Adrenal gland (tissue), 12 donors: ENCODE data around the gene PA2G4. TPM values are rescaled to one million over a fixed set of nuclear protein-coding genes. Genes with fewer than 3 reads are reported as not detected.

Experiments
- DNase-seq, 7 donors: peaks; one replicate each; pipeline ENCODE4 v3.0.0-alpha.2; 2019 to 2020
- H3K27ac ChIP-seq, 5 donors: fragments of 200-600 bp; sonication (generic) in 4 of 5; 1 replicate in 3 of 5; 2 replicates in 2 of 5; pipeline versions ENCODE4 v1.5.1 to v1.8.0; 2016 to 2020; ENCODE audit warnings: mild to moderate bottlenecking in 1 of 5
- H3K27me3 ChIP-seq: fragments of 200-600 bp; 2 replicates; pipeline ENCODE4 v1.8.0; 2021
- H3K36me3 ChIP-seq, 2 donors: fragments of 200-600 bp; replicated peaks in 1 of 2; 1 replicate in 1 of 2; 2 replicates in 1 of 2; pipeline versions ENCODE4 v1.5.1 to v1.8.0; 2018 to 2022
- H3K4me1 ChIP-seq, 2 donors: fragments of 200-600 bp; replicated peaks in 1 of 2; 1 replicate in 1 of 2; 2 replicates in 1 of 2; pipeline versions ENCODE4 v1.5.1 to v1.8.0; 2018 to 2021
- H3K4me3 ChIP-seq, 4 donors: fragments of 200-600 bp; sonication (generic) in 3 of 4; one replicate each; pipeline ENCODE4 v1.5.1; 2016 to 2018
- H3K9me3 ChIP-seq, 3 donors: fragments of 200-600 bp; sonication (generic) in 1 of 3; replicated peaks in 1 of 3; 1 replicate in 2 of 3; 2 replicates in 1 of 3; pipeline versions ENCODE4 v1.5.1 to v1.8.0; 2016 to 2021
- CTCF ChIP-seq, 6 experiments: fragments of 450-650 bp in 4 of 6; fragments of 200-600 bp in 2 of 6; sonication (generic) in 1 of 6; IDR thresholded peaks; 1 replicate in 5 of 6; 2 replicates in 1 of 6; pipeline versions ENCODE4 v1.5.1 to v1.8.0; 2016 to 2021; ENCODE audit warnings: antibody characterized with exemption in 6 of 6, mild to moderate bottlenecking in 2 of 6, moderate library complexity in 1 of 6
- POLR2A ChIP-seq, 2 donors: fragments of 450-650 bp; IDR thresholded peaks; one replicate each; pipeline ENCODE4 v1.6.1; 2017; ENCODE audit warnings: antibody characterized with exemption in 2 of 2, mild to moderate bottlenecking in 2 of 2, moderate library complexity in 1 of 2
- WGBS, 4 donors: extraction: QIAGEN DNeasy Blood & Tissue Kit in 2 of 4; methylation state at CpG; one replicate each; pipeline versions ENCODE4 v1.1.5 to v1.1.7; 2013 to 2017; 5-methylcytosine and 5-hydroxymethylcytosine counted together
- intact Hi-C, 2 donors: fragments of 100-400 bp; cut with DNase I; formaldehyde crosslinking; loops; one replicate each; pipeline versions ENCODE4 v1.14.1 to v1.15.0; 2022 to 2023
- polyA plus RNA-seq, 3 donors: library from polyadenylated mRNA; stranded (reverse); fragments of 200-250 nt in 2 of 3; fragments of 350-450 nt in 1 of 3; fragmentation: Illumina TruSeq in 1 of 3; extraction: RNeasy Lipid Tissue Mini Kit (QIAGEN cat#74804) in 1 of 3; gene quantifications; one replicate each; pipeline ENCODE4 v1.2.3, GENCODE V29; 2013 to 2014
- total RNA-seq, 9 donors: library from RNA; depleted of rRNA in 4 of 9; stranded (reverse); fragments of >200 nt in 4 of 9; fragments of 120-200 nt in 1 of 9; fragmentation: NEBNext Ultra II Directional in 1 of 9; extraction: Animal tissue kit (Norgen Biotek cat#: 25700) in 1 of 9; gene quantifications; one replicate each; pipeline versions ENCODE4 v1.1.0 to v1.2.4, GENCODE V29; 2013 to 2023
- donor health status: healthy with polysubstance abuse.
- donor health status: Bipolar disorder and iron deficiency.
- donor health status: DM: yes; HTN: yes; CAD: no.
- donor health status: DM: no; HTN: no; CAD: no.
- donor health status: DM: no; HTN: no; CAD: no.
- donor health status: DM: yes; HTN: yes; CAD: no.

Gene PA2G4
- total and polyA plus RNA-seq, 12 donors: 64.1 to 252 (median 106) TPM

GRCh38 chr12:56103066-56103711 is 1.2 kb upstream of the PA2G4 start:
- no peak for DNase-seq
- peaks cover 0 to 16% of the 10 kb centered on the region in 2 donors for H3K36me3 ChIP-seq
- H3K27ac ChIP-seq: peak overlapping the region in 1 of 5 donors; percentile 79
- no peak for TF ChIP-seq POLR2A (IDR thresholded peaks at IDR 0.05)
- no peak for TF ChIP-seq CTCF (IDR thresholded peaks at IDR 0.05)
- peaks cover 17 to 20% of the 10 kb centered on the region in 2 donors for H3K4me1 ChIP-seq
- peak overlapping the region in 1 of 4 donors; percentile 93 for H3K4me3 ChIP-seq
- no peaks in the 10 kb centered on the region for H3K27me3 ChIP-seq
- intact Hi-C loops: loop anchor here in 1 of 2 donors (5.0 kb wide), 1 partner anchor 51 kb away; no protein-coding TSS in a partner anchor
- WGBS, 4 donors: 58 to 64% (median 60%) methylated on average over 6 of the region's 6 CpGs
- H3K9me3 ChIP-seq: no peaks in the 10 kb centered on the region

DNA sequence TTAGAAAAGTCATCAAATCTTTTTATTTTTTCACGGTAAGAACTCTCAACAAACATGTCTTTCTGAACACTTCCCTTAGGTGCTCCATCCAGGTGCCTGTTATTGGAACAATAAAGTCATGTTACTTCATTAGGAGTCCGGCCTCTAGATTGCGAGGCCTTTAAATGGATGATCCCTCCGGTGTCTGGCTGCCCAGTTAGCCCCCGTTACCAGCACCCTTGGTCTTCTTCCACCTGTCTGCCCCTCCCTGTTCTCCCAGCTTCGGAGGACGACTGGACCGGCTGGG is 593 bp upstream of the PA2G4 start:
- Histone ChIP-seq H3K27me3 (no peaks in the 10 kb centered on the region), H3K4me1 (peaks cover 17 to 20% of the 10 kb centered on the region in 2 donors), H3K36me3 (peaks cover 0 to 22% of the 10 kb centered on the region in 2 donors), H3K4me3 (peak overlapping the region in 3 of 4 donors; percentile 54 to 96 (median 93)), H3K27ac (peak overlapping the region in 4 of 5 donors; percentile 43 to 93 (median 74)), H3K9me3 (no peaks in the 10 kb centered on the region)
- TF ChIP-seq CTCF (IDR thresholded peaks at IDR 0.05) (no peak), POLR2A (IDR thresholded peaks at IDR 0.05) (no peak)
- 0 to 3% (median 1%) methylated on average over 8 of the region's 8 CpGs for WGBS, 4 donors
- no peak for DNase-seq
- intact Hi-C loops: loop anchor here in 1 of 2 donors (5.0 kb wide), 1 partner anchor 51 kb away; no protein-coding TSS in a partner anchor

- intact Hi-C loops: loop anchor here in 1 of 2 donors (5.0 kb wide), 1 partner anchor 53 kb away; no protein-coding TSS in a partner anchor
- peak in 4 of 7 donors; percentile 26 to 55 (median 38) for DNase-seq
- WGBS, 4 donors: 0 to 2% (median 1%) methylated on average over 23 to 40 of the region's 40 CpGs
- no peaks in the 10 kb centered on the region for H3K9me3 ChIP-seq
- no peaks in the 10 kb centered on the region for H3K27me3 ChIP-seq
- H3K4me1 ChIP-seq: peaks cover 17 to 20% of the 10 kb centered on the region in 2 donors
- H3K36me3 ChIP-seq: peaks cover 0 to 35% of the 10 kb centered on the region in 2 donors
- H3K4me3 ChIP-seq: peak overlapping the region; percentile 20 to 98 (median 94)
- peak overlapping the region in 4 of 5 donors; percentile 59 to 93 (median 76) for H3K27ac ChIP-seq
- no peak for TF ChIP-seq CTCF (IDR thresholded peaks at IDR 0.05)
- no peak for TF ChIP-seq POLR2A (IDR thresholded peaks at IDR 0.05)
These were observed 653 bp downstream of the PA2G4 start for GRCh38 chr12:56104815-56105608.

DNA sequence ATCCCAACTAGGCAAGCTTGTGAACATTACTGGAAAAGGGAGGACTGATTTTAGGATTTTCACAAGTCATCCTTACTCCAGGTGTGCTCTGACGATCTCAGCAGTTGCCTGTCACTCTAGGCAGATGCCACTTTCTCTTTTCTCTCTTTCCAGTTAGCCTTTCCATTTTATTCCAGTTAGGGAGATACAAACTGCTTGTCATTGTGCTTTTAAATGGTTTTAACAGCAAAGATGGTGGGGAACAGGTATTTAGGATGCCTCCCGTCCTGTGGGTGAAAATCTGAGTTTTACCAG is 1.2 kb downstream of the PA2G4 start:
- 32 to 44% (median 34%) methylated on average over 2 of the region's 2 CpGs for WGBS, 4 donors
- H3K4me1 ChIP-seq: peaks cover 17 to 20% of the 10 kb centered on the region in 2 donors
- peaks cover 0 to 40% of the 10 kb centered on the region in 2 donors for H3K36me3 ChIP-seq
- H3K27me3 ChIP-seq: no peaks in the 10 kb centered on the region
- H3K9me3 ChIP-seq: no peaks in the 10 kb centered on the region
- peak overlapping the region in 2 of 4 donors; percentile 20 to 93 for H3K4me3 ChIP-seq
- no peak for TF ChIP-seq POLR2A (IDR thresholded peaks at IDR 0.05)
- TF ChIP-seq CTCF (IDR thresholded peaks at IDR 0.05): no peak
- DNase-seq: no peak
- H3K27ac ChIP-seq: no peak overlapping the region
- intact Hi-C loops: no loop called here
